GM12878 (cell line): ENCODE measurements around the gene HOXB3. TPM values are rescaled to one million over a fixed set of nuclear protein-coding genes. Genes with fewer than 3 reads are reported as not detected.

ENCODE experiments used
- ATAC-seq: fragments of 200-7000 bp; cut with Tn5 transposase; 3 replicates; pipeline ENCODE4 v1.9.1; 2020; ENCODE audit warnings: mild to moderate bottlenecking, moderate library complexity
- BruUV-seq: library from RNA; stranded (reverse); fragments of 400-500 nt; replicated peaks from 2 replicates; lab custom pipeline; 2021; lab: Mats Ljungman, UMichigan
- CTCF ChIA-PET: fragments of 300-600 bp; sonication (Branson Sonifier 250); formaldehyde crosslinking; extraction: SDS; loops from one replicate; lab custom pipeline; 2021; ENCODE audit warnings: inconsistent platforms; lab: Yijun Ruan, JAX
- POLR2A ChIA-PET: fragments of 350-600 bp; formaldehyde crosslinking; extraction: SDS; loops from one replicate; lab custom pipeline; 2021; ENCODE audit warnings: inconsistent platforms; lab: Charles Lee
- RAD21 ChIA-PET: fragments of 300-600 bp; sonication (Branson Sonifier 250); formaldehyde crosslinking; loops from one replicate; lab custom pipeline; 2023; ENCODE audit warnings: antibody characterized with exemption; ENCODE audit not compliant: unreplicated experiment; lab: Charles Lee
- SMC1A ChIA-PET: fragments of 300-600 bp; sonication (Branson Sonifier 250); formaldehyde crosslinking; loops from one replicate; lab custom pipeline; 2023; ENCODE audit not compliant: unreplicated experiment, uncharacterized antibody; lab: Charles Lee
- DNase-seq: peaks from one replicate; pipeline ENCODE4 v3.0.0-alpha.2; 2011; ENCODE audit warnings: low read depth, low spot score
- FAIRE-seq: peaks from 3 replicates; lab custom pipeline; 2011; peaks lifted over from hg19 to GRCh38; lab: Jason Lieb, UNC
- H2AFZ ChIP-seq: 2 replicates; pipeline ENCODE4 v1.6.0; 2011; ENCODE audit warnings: low read depth, low read length, control low read depth; ENCODE audit not compliant: control insufficient read depth
- H3K27ac ChIP-seq: 2 replicates; pipeline ENCODE4 v1.5.1; 2011; ENCODE audit warnings: control low read depth; ENCODE audit not compliant: control insufficient read depth, insufficient read depth
- H3K27me3 ChIP-seq, 2 experiments: replicated peaks in 1 of 2; 2 replicates each; pipeline versions ENCODE4 v1.6.0 to v1.6.1; 2011; ENCODE audit warnings: low read length in 1 of 2; ENCODE audit not compliant: control insufficient read depth in 2 of 2, insufficient read depth in 2 of 2
- H3K36me3 ChIP-seq, 2 experiments: 2 replicates each; pipeline ENCODE4 v1.5.1; 2011; ENCODE audit warnings: low read length in 1 of 2; ENCODE audit not compliant: control insufficient read depth in 2 of 2, insufficient read depth in 2 of 2
- H3K4me1 ChIP-seq: 2 replicates; pipeline ENCODE4 v1.6.1; 2011; ENCODE audit warnings: mild to moderate bottlenecking, low read length, moderate library complexity, mixed read lengths; ENCODE audit not compliant: control insufficient read depth, insufficient read depth
- H3K4me2 ChIP-seq: 2 replicates; pipeline ENCODE4 v1.6.0; 2011; ENCODE audit warnings: control low read depth; ENCODE audit not compliant: control insufficient read depth, insufficient read depth
- H3K4me3 ChIP-seq: fragments of 200-600 bp; sonication (generic); 2 replicates; pipeline ENCODE4 v1.5.1; 2016
- H3K79me2 ChIP-seq: 2 replicates; pipeline ENCODE4 v1.6.0; 2011; ENCODE audit warnings: low read length; ENCODE audit not compliant: control insufficient read depth, insufficient read depth
- H3K9ac ChIP-seq: 2 replicates; pipeline ENCODE4 v1.8.0; 2011; ENCODE audit warnings: low read length, control low read depth, mixed read lengths; ENCODE audit not compliant: control insufficient read depth, insufficient read depth
- H3K9me3 ChIP-seq: replicated peaks from 3 replicates; pipeline ENCODE4 v1.5.1; 2011; ENCODE audit warnings: mild to moderate bottlenecking, low read length; ENCODE audit not compliant: control insufficient read depth, insufficient read depth
- H4K20me1 ChIP-seq: 2 replicates; pipeline ENCODE4 v1.6.0; 2011; ENCODE audit not compliant: control insufficient read depth, insufficient read depth
- CHD1 ChIP-seq: IDR thresholded peaks from 2 replicates; pipeline ENCODE4 v1.6.1; 2012; ENCODE audit warnings: low read depth, low read length, improper control_type of control experiment
- EGR1 ChIP-seq, 2 experiments: IDR thresholded peaks; 1 replicate in 1 of 2; 2 replicates in 1 of 2; pipeline ENCODE4 v1.6.1; 2011 to 2012; ENCODE audit warnings: low read depth in 2 of 2, low read length in 2 of 2, borderline replicate concordance in 1 of 2, mild to moderate bottlenecking in 1 of 2, moderate library complexity in 1 of 2
- JUND ChIP-seq: IDR thresholded peaks from 2 replicates; pipeline ENCODE4 v1.6.1; 2012; ENCODE audit warnings: low read depth, mild to moderate bottlenecking, low read length, improper control_type of control experiment, moderate library complexity
- NR2C2 ChIP-seq: IDR thresholded peaks from 2 replicates; pipeline ENCODE4 v1.6.1; 2011; ENCODE audit warnings: borderline replicate concordance, low read depth; ENCODE audit not compliant: control insufficient read depth, insufficient read length
- RELA ChIP-seq: fragments of 450-650 bp; IDR thresholded peaks from 2 replicates; pipeline ENCODE4 v1.8.0; 2014; ENCODE audit warnings: borderline replicate concordance; ENCODE audit not compliant: partially characterized antibody
- SMAD1 ChIP-seq: fragments of 450-650 bp; IDR thresholded peaks from 2 replicates; pipeline ENCODE4 v1.6.1; 2018; ENCODE audit warnings: mild to moderate bottlenecking, low read depth; ENCODE audit not compliant: partially characterized antibody
- SREBF1 ChIP-seq: IDR thresholded peaks from 2 replicates; pipeline ENCODE4 v1.6.1; 2012; ENCODE audit warnings: mild to moderate bottlenecking, low read length
- TCF12 ChIP-seq: IDR thresholded peaks from 2 replicates; pipeline ENCODE4 v1.6.1; 2011; ENCODE audit warnings: low read depth, mild to moderate bottlenecking, low read length
- WGBS: methylation state at CpG from one replicate; pipeline ENCODE4 v1.1.6; 2016; ENCODE audit warnings: low lambda C conversion rate; ENCODE audit not compliant: insufficient replicate concordance, insufficient coverage; ENCODE audit errors: missing lambda C conversion rate; 5-methylcytosine and 5-hydroxymethylcytosine counted together
- in situ Hi-C: fragments of 300-500 bp; cut with MboI; formaldehyde crosslinking; loops from 9 replicates; pipeline ENCODE4 v1.14.3; 2018; ENCODE audit warnings: mixed read lengths
- intact Hi-C: fragments of 100-400 bp; cut with micrococcal nuclease; formaldehyde crosslinking; loops from one replicate; pipeline ENCODE4 v1.14.2; 2022; ENCODE audit not compliant: unreplicated experiment
- polyA plus RNA-seq, 11 experiments: library from polyadenylated mRNA; depleted of rRNA in 4 of 11; unstranded in 6 of 11; stranded (reverse) in 5 of 11; fragments of >200 nt; fragmentation: Nextera tagmentation in 4 of 11; fragmentation: Illumina TruSeq in 1 of 11; extraction: Ambion mirVana in 4 of 11; extraction: Trizol in 1 of 11; gene quantifications; 1 replicate in 1 of 11; 2 replicates in 10 of 11; pipeline versions ENCODE4 v1.2.1 to v1.2.3, GENCODE V29; 2011 to 2016; ENCODE audit warnings: inconsistent platforms in 2 of 11, missing spikeins in 2 of 11, low read depth in 1 of 11
- total RNA-seq, 4 experiments: library from RNA; depleted of rRNA in 3 of 4; stranded (reverse); fragments of >200 nt in 3 of 4; fragmentation: Illumina TruSeq in 1 of 4; extraction: Trizol in 1 of 4; gene quantifications; 2 replicates each; pipeline versions ENCODE4 v1.2.1 to v1.2.3, GENCODE V29; 2013 to 2021

The HOXB3 gene
- total and polyA plus RNA-seq, 10 of the 15 experiments (the other 5 are each of a cell fraction or from before 2014, with no cell fraction given), result 0.19 to 7.7 (median 2.9) TPM

GRCh38 chr17:48592577-48592976, 2.5 kb upstream of the HOXB3 start:
- Histone ChIP-seq H3K36me3 (no peaks in the 10 kb centered on the region), H3K4me1 (peaks cover 10% of the 10 kb centered on the region), H3K27me3 (peaks cover 3 to 21% of the 10 kb centered on the region in 2 experiments), H3K4me2 (peak overlapping the region; percentile 98), H3K9me3 (no peaks in the 10 kb centered on the region), H3K4me3 (no peak overlapping the region; the same call in 1 of the 2 replicates), H2AFZ (no peak overlapping the region), H3K27ac (no peak overlapping the region), H3K79me2 (no peaks in the 10 kb centered on the region), H4K20me1 (no peaks in the 10 kb centered on the region), H3K9ac (no peak overlapping the region)
- peak; percentile 55 for ATAC-seq
- intact Hi-C loops, result no loop called here
- ChIA-PET RAD21 (interaction anchor here (0.7 to 3.8 kb wide), 53 partner anchors 9 to 580 kb away, joined by 3 to 35 read pairs (median 4); no protein-coding TSS in a partner anchor), CTCF (interaction anchor here (0.6 to 4.8 kb wide), 59 partner anchors 16 to 568 kb away, joined by 3 to 113 read pairs (median 4); partner anchors contain the start of genes HOXB7 and HOXB8), SMC1A (interaction anchor here (0.7 to 4.3 kb wide), 37 partner anchors 9 to 516 kb away, joined by 3 to 47 read pairs (median 4); partner anchors contain the start of gene HOXB8), POLR2A (interaction anchor here (0.5 to 1.5 kb wide), 5 partner anchors 9 to 372 kb away, joined by 3 to 6 read pairs (median 3); no protein-coding TSS in a partner anchor)
- TF ChIP-seq SMAD1 (no peak), TCF12 (no peak), CHD1 (no peak)
- in situ Hi-C loops, result no loop called here
- no TSS peak for BruUV-seq
- 24% methylated on average over 14 of the region's 14 CpGs for WGBS
- no peak for FAIRE-seq
- no peak for DNase-seq

- ChIA-PET SMC1A (interaction anchor here (0.7 to 4.3 kb wide), 23 partner anchors 9 to 510 kb away, joined by 3 to 47 read pairs (median 6); partner anchors contain the start of gene HOXB8), RAD21 (interaction anchor here (0.9 to 3.8 kb wide), 23 partner anchors 15 to 566 kb away, joined by 3 to 35 read pairs (median 7); no protein-coding TSS in a partner anchor), CTCF (interaction anchor here (1.0 to 4.8 kb wide), 29 partner anchors 18 to 512 kb away, joined by 3 to 113 read pairs (median 7); partner anchors contain the start of gene HOXB7), POLR2A (interaction anchor here (1.5 kb wide), 1 partner anchor 240 kb away, joined by 6 read pairs; no protein-coding TSS in a partner anchor)
- FAIRE-seq (no peak), ATAC-seq (no peak), DNase-seq (no peak)
- TF ChIP-seq EGR1 (IDR thresholded peaks at IDR 0.05; ENCODE audit: borderline replicate concordance in 1 of 2, low read depth in 2 of 2, low read length in 2 of 2), result peak in 1 of 2 experiments; percentile 65; a peak in 1 of 3 replicates
- TF ChIP-seq NR2C2, result no peak
- no peak for TF ChIP-seq RELA
- TF ChIP-seq SREBF1, result no peak
- no peak for TF ChIP-seq JUND
- BruUV-seq, result no TSS peak
- Histone ChIP-seq H3K9me3 (no peaks in the 10 kb centered on the region), H3K36me3 (no peaks in the 10 kb centered on the region), H3K27me3 (peaks cover 2 to 16% of the 10 kb centered on the region in 2 experiments), H3K4me1 (peaks cover 6% of the 10 kb centered on the region), H3K4me3 (no peak overlapping the region), H2AFZ (no peak overlapping the region), H3K9ac (no peak overlapping the region), H3K27ac (no peak overlapping the region), H3K79me2 (no peaks in the 10 kb centered on the region), H4K20me1 (no peaks in the 10 kb centered on the region), H3K4me2 (peak overlapping the region; percentile 98; the same call in 1 of the 2 replicates)
- intact Hi-C loops (no loop called here), in situ Hi-C loops (no loop called here)
- 41% methylated on average over 29 of the region's 33 CpGs for WGBS
Observed at GRCh38 chr17:48592057-48592514, 2.0 kb upstream of the HOXB3 start.
